Measurements from ENCODE around the gene TNS3. TPM values are rescaled to one million over a fixed set of nuclear protein-coding genes. Genes with fewer than 3 reads are reported as not detected.

The TNS3 gene
- total RNA-seq, 1 experiment from 2014 or later, result 9.5 TPM

- H3K23ac ChIP-seq (ENCODE audit: insufficient read length, low read depth, low read length), result no peak overlapping the region
- H2BK12ac ChIP-seq (ENCODE audit: insufficient read length, low read depth, low read length), result no peak overlapping the region
- H3K79me2 ChIP-seq (ENCODE audit: insufficient read depth, low read length), result no peaks in the 10 kb centered on the region
- H4K5ac ChIP-seq (ENCODE audit: insufficient read length, low read depth, low read length), result no peak overlapping the region
- no peak overlapping the region for H3T11ph ChIP-seq (ENCODE audit: low read length)
- H4K91ac ChIP-seq (ENCODE audit: insufficient read length, low read depth, low read length), result no peak overlapping the region
- H3K4me1 ChIP-seq (ENCODE audit: insufficient read depth, low read length), result no peaks in the 10 kb centered on the region; the same call in 1 of the 2 replicates
- Mint-ChIP-seq H3K4me1 (peaks cover 5% of the 10 kb centered on the region in 2 experiments; a peak in 2 of 4 replicates), H3K27ac (no peak overlapping the region), H3K27me3 (ENCODE audit: low read depth) (peaks cover 2% of the 10 kb centered on the region), H3K9me3 (peaks cover 0 to 3% of the 10 kb centered on the region in 2 experiments; a peak in 2 of 5 replicates), H3K4me3 (no peak overlapping the region), H3K36me3 (ENCODE audit: insufficient read depth in 1 of 3, low read depth in 3 of 3) (no peaks in the 10 kb centered on the region; a peak in 1 of 7 replicates)
- no peaks in the 10 kb centered on the region for H4K20me1 ChIP-seq (ENCODE audit: control insufficient read depth, insufficient read depth, insufficient read length)
- no peak overlapping the region for H3K18ac ChIP-seq (ENCODE audit: insufficient read length, low read depth, low read length)
- DNase-seq, result no peak
- H3K27me3 ChIP-seq (ENCODE audit: insufficient read depth, low read length), result no peaks in the 10 kb centered on the region
- H3K23me2 ChIP-seq (ENCODE audit: insufficient read length, low read depth, low read length, poor library complexity, severe bottlenecking), result no peaks in the 10 kb centered on the region
- no peak overlapping the region for H3K14ac ChIP-seq (ENCODE audit: insufficient read depth, low read length)
- H3K56ac ChIP-seq (ENCODE audit: insufficient read length, low read depth, low read length), result no peak overlapping the region
- no peak for TF ChIP-seq CTCF (conservative IDR thresholded peaks at IDR 0.05)
- H2BK15ac ChIP-seq (ENCODE audit: low read depth, low read length), result no peak overlapping the region
- no peak overlapping the region for H3K9ac ChIP-seq (ENCODE audit: extremely low read depth, insufficient read length, low read length)
- H3K79me1 ChIP-seq (ENCODE audit: insufficient read depth, low read depth, low read length, poor library complexity, severe bottlenecking), result no peaks in the 10 kb centered on the region
- H2BK5ac ChIP-seq (ENCODE audit: insufficient read length, low read length), result no peak overlapping the region
- no peak overlapping the region for H4K8ac ChIP-seq (replicated peaks; ENCODE audit: insufficient read length, low read depth, low read length)
- H2AK5ac ChIP-seq (ENCODE audit: insufficient read length, low read length), result no peak overlapping the region
- no peak overlapping the region for H3K4ac ChIP-seq (ENCODE audit: low read depth, low read length)
- H2AFZ ChIP-seq (ENCODE audit: low read length), result no peak overlapping the region
- H3K9me3 ChIP-seq (ENCODE audit: control insufficient read depth, low read depth, low read length), result no peaks in the 10 kb centered on the region
- no peak overlapping the region for H3K27ac ChIP-seq (ENCODE audit: insufficient read length, low read depth, low read length)
- WGBS (ENCODE audit: extremely low coverage, insufficient read length, low lambda C conversion rate), result no CpG with 5 or more reads among the region's 3 CpGs
- H2BK20ac ChIP-seq (ENCODE audit: low read depth, low read length, poor library complexity, severe bottlenecking), result no peak overlapping the region
- no peak overlapping the region for H2BK120ac ChIP-seq (ENCODE audit: low read depth, low read length, poor library complexity, severe bottlenecking)
- H3K4me2 ChIP-seq (ENCODE audit: insufficient read depth, insufficient read length, low read length), result no peak overlapping the region
Measured at GRCh38 chr7:47231032-47231431, 350.9 kb downstream of the TNS3 start.
